Posterior cingulate gyrus (tissue), 11 donors: ENCODE results near the gene FPR2.
A peak's percentile ranks its signal among the peaks of the same experiment; 100 is the strongest.
"Not testable (repeated sequence)": the region's sequence is repeated elsewhere in the genome, so short reads cannot be mapped to it uniquely, and the experiment has no call there.

ENCODE experiments used
- DNase-seq, 10 donors: peaks; one replicate each; pipeline versions ENCODE4 v3.0.0 to v3.0.0-alpha.2; 2020 to 2021; ENCODE audit warnings: mixed read lengths in 3 of 10
- intact Hi-C: fragments of 100-400 bp; cut with DNase I; formaldehyde crosslinking; loops from one replicate; pipeline ENCODE4 v1.15.1; 2023

Gene FPR2

GRCh38 chr19:51760697-51761356, at the start of gene FPR2:
Gene FPR2 (plus strand): TSS chr19:51761180. CDS start chr19:51768659, 7,479 bp downstream.
- DNase-seq = no peak
- intact Hi-C loops = no loop called here

GRCh38 chr19:51711702-51712101, 49.3 kb upstream of the FPR2 start:
- intact Hi-C loops = no loop called here
- DNase-seq = no peak

- DNase-seq = peak in 2 of 10 donors; percentile 4 to 37
- intact Hi-C loops = no loop called here
These were observed 48.4 kb upstream of the FPR2 start for GRCh38 chr19:51712461-51713081.

- intact Hi-C loops = no loop called here
- DNase-seq = peak in 2 of 10 donors; percentile 71 to 75
These were observed 47.4 kb upstream of the FPR2 start for GRCh38 chr19:51713319-51714285.

GRCh38 chr19:51714848-51715247, 46.1 kb upstream of the FPR2 start:
- intact Hi-C loops = no loop called here
- no peak for DNase-seq

- intact Hi-C loops = no loop called here
- no peak for DNase-seq
These were observed 45.1 kb upstream of the FPR2 start for GRCh38 chr19:51715850-51716249.

GRCh38 chr19:51716925-51717324, 44.1 kb upstream of the FPR2 start:
- intact Hi-C loops = no loop called here
- peak in 2 of 10 donors; percentile 36 to 64 for DNase-seq

- DNase-seq = peak in 9 of 10 donors; percentile 21 to 91 (median 56)
These were observed 41.6 kb upstream of the FPR2 start for GRCh38 chr19:51719251-51719988.

GRCh38 chr19:51721905-51722304, 39.1 kb upstream of the FPR2 start:
- intact Hi-C loops = no loop called here

More at GRCh38 chr19:51719251-51719988, 41.6 kb upstream of the FPR2 start:
- intact Hi-C loops = no loop called here

GRCh38 chr19:51722492-51722891, 38.5 kb upstream of the FPR2 start:
- DNase-seq = no peak
- intact Hi-C loops = no loop called here

More at GRCh38 chr19:51721905-51722304, 39.1 kb upstream of the FPR2 start:
- DNase-seq = no peak

- intact Hi-C loops = no loop called here
- no peak for DNase-seq
These were observed 36.4 kb upstream of the FPR2 start for GRCh38 chr19:51724543-51724942.

GRCh38 chr19:51726049-51726448, 34.9 kb upstream of the FPR2 start:
- intact Hi-C loops = no loop called here
- peak; percentile 53 to 98 (median 72) for DNase-seq

GRCh38 chr19:51727349-51727880, 33.6 kb upstream of the FPR2 start:
- intact Hi-C loops = no loop called here
- DNase-seq = no peak

GRCh38 chr19:51729781-51730180, 31.2 kb upstream of the FPR2 start:
- intact Hi-C loops = no loop called here
- no peak for DNase-seq

GRCh38 chr19:51733742-51734522, 27.0 kb upstream of the FPR2 start:
- intact Hi-C loops = no loop called here
- DNase-seq = no peak

- intact Hi-C loops = no loop called here
- DNase-seq = peak in 2 of 10 donors; percentile 32 to 85
These were observed 25.1 kb upstream of the FPR2 start for GRCh38 chr19:51735759-51736449.

- intact Hi-C loops = no loop called here
- DNase-seq = no peak
These were observed 23.6 kb upstream of the FPR2 start for GRCh38 chr19:51737389-51737788.

- intact Hi-C loops = no loop called here
- no peak for DNase-seq
These were observed 23.1 kb upstream of the FPR2 start for GRCh38 chr19:51737924-51738323.

GRCh38 chr19:51738523-51738922, 22.5 kb upstream of the FPR2 start:
- DNase-seq, intact Hi-C loops: not testable (repeated sequence)
